ENCODE measurements around the gene UNC5C. TPM values are rescaled to one million over a fixed set of nuclear protein-coding genes. Genes with fewer than 3 reads are reported as not detected.

UNC5C gene
- total and polyA plus RNA-seq, 10 of the 15 experiments (the other 5 are each of a cell fraction or from before 2014, with no cell fraction given) = 0.02 to 2.0 (median 0.15) TPM; not detected in 1

- Histone ChIP-seq H3K27me3 (replicated peaks in 1 of 2; ENCODE audit: control insufficient read depth in 2 of 2, insufficient read depth in 2 of 2, low read length in 1 of 2) (no peaks in the 10 kb centered on the region), H4K20me1 (ENCODE audit: control insufficient read depth, insufficient read depth) (no peaks in the 10 kb centered on the region), H3K4me3 (no peak overlapping the region), H3K9me3 (replicated peaks; ENCODE audit: control insufficient read depth, insufficient read depth, low read length) (no peaks in the 10 kb centered on the region), H2AFZ (ENCODE audit: control insufficient read depth, low read depth, low read length) (no peak overlapping the region), H3K4me1 (ENCODE audit: control insufficient read depth, insufficient read depth, low read length) (no peaks in the 10 kb centered on the region), H3K4me2 (ENCODE audit: control insufficient read depth, insufficient read depth) (no peak overlapping the region), H3K27ac (ENCODE audit: control insufficient read depth, insufficient read depth) (no peak overlapping the region), H3K9ac (ENCODE audit: control insufficient read depth, insufficient read depth, low read length) (no peak overlapping the region), H3K36me3 (ENCODE audit: control insufficient read depth in 2 of 2, insufficient read depth in 2 of 2, low read length in 1 of 2) (no peaks in the 10 kb centered on the region), H3K79me2 (ENCODE audit: control insufficient read depth, insufficient read depth, low read length) (no peaks in the 10 kb centered on the region)
- RAD21 ChIA-PET (ENCODE audit: unreplicated experiment) = no interaction called here
- WGBS (ENCODE audit: insufficient coverage, insufficient replicate concordance, low lambda C conversion rate, missing lambda C conversion rate) = 33% methylated on average over 1 of the region's 1 CpG
- POLR2A ChIA-PET = interaction anchor here (0.6 kb wide), 1 partner anchor 97 kb away, joined by 3 read pairs; no protein-coding TSS in a partner anchor
- DNase-seq (ENCODE audit: low read depth, low spot score) (no peak), FAIRE-seq (no peak), ATAC-seq (peak; percentile 37)
- BruUV-seq (replicated peaks) = no TSS peak
- in situ Hi-C loops (cut with MboI) (no loop called here), intact Hi-C loops (cut with micrococcal nuclease; ENCODE audit: unreplicated experiment) (loop anchor here (5.0 kb wide), 2 partner anchors 178 to 197 kb away; no protein-coding TSS in a partner anchor)
- CTCF ChIA-PET = interaction anchor here (0.8 to 1.9 kb wide), 5 partner anchors 8 to 125 kb away, joined by 3 to 8 read pairs (median 4); no protein-coding TSS in a partner anchor
- TF ChIP-seq, protein P1, sequence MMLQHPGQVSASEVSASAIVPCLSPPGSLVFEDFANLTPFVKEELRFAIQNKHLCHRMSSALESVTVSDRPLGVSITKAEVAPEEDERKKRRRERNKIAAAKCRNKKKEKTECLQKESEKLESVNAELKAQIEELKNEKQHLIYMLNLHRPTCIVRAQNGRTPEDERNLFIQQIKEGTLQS (IDR thresholded peaks at IDR 0.05; ENCODE audit: borderline replicate concordance, extremely low read depth, low read depth, low read length) = no peak
- SMC1A ChIA-PET (ENCODE audit: uncharacterized antibody, unreplicated experiment) = no interaction called here
These were observed 184.8 kb downstream of the UNC5C start for GRCh38 chr4:95363966-95364365.

GRCh38 chr4:95363559-95363925, 185.2 kb downstream of the UNC5C start:
- Histone ChIP-seq H3K4me3 (no peak overlapping the region), H3K9me3 (replicated peaks; ENCODE audit: control insufficient read depth, insufficient read depth, low read length) (no peaks in the 10 kb centered on the region), H3K79me2 (ENCODE audit: control insufficient read depth, insufficient read depth, low read length) (no peaks in the 10 kb centered on the region), H3K27me3 (replicated peaks in 1 of 2; ENCODE audit: control insufficient read depth in 2 of 2, insufficient read depth in 2 of 2, low read length in 1 of 2) (no peaks in the 10 kb centered on the region), H3K4me1 (ENCODE audit: control insufficient read depth, insufficient read depth, low read length) (no peaks in the 10 kb centered on the region), H3K4me2 (ENCODE audit: control insufficient read depth, insufficient read depth) (no peak overlapping the region), H4K20me1 (ENCODE audit: control insufficient read depth, insufficient read depth) (no peaks in the 10 kb centered on the region), H3K27ac (ENCODE audit: control insufficient read depth, insufficient read depth) (no peak overlapping the region), H3K9ac (ENCODE audit: control insufficient read depth, insufficient read depth, low read length) (no peak overlapping the region), H2AFZ (ENCODE audit: control insufficient read depth, low read depth, low read length) (no peak overlapping the region), H3K36me3 (ENCODE audit: control insufficient read depth in 2 of 2, insufficient read depth in 2 of 2, low read length in 1 of 2) (no peaks in the 10 kb centered on the region)
- ATAC-seq = peak; percentile 70
- no TSS peak for BruUV-seq (replicated peaks)
- RAD21 ChIA-PET (ENCODE audit: unreplicated experiment) = no interaction called here
- POLR2A ChIA-PET = interaction anchor here (0.6 kb wide), 1 partner anchor 96 kb away, joined by 3 read pairs; no protein-coding TSS in a partner anchor
- intact Hi-C loops (cut with micrococcal nuclease; ENCODE audit: unreplicated experiment) (loop anchor here (5.0 kb wide), 2 partner anchors 179 to 196 kb away; no protein-coding TSS in a partner anchor), in situ Hi-C loops (cut with MboI) (no loop called here)
- DNase-seq (ENCODE audit: low read depth, low spot score) = no peak
- FAIRE-seq = no peak
- WGBS (ENCODE audit: insufficient coverage, insufficient replicate concordance, low lambda C conversion rate, missing lambda C conversion rate) = 81% methylated on average over 2 of the region's 2 CpGs
- TF ChIP-seq BHLHE40 (IDR thresholded peaks at IDR 0.05; ENCODE audit: borderline replicate concordance in 1 of 2, low read depth in 2 of 2, low read length in 1 of 2) = no peak
- CTCF ChIA-PET = interaction anchor here (0.7 to 1.9 kb wide), 11 partner anchors 8 to 194 kb away, joined by 3 to 8 read pairs (median 3); no protein-coding TSS in a partner anchor
- SMC1A ChIA-PET (ENCODE audit: uncharacterized antibody, unreplicated experiment) = interaction anchor here (0.7 to 1.4 kb wide), 3 partner anchors 15 to 357 kb away, joined by 3 to 4 read pairs (median 3); no protein-coding TSS in a partner anchor

Measured in GM12878 (cell line).